ENCODE measurements around the gene CLIC4. TPM values are rescaled to one million over a fixed set of nuclear protein-coding genes. Genes with fewer than 3 reads are reported as not detected.

Gene CLIC4
- total RNA-seq, 1 experiment from 2014 or later = 262 TPM

DNA sequence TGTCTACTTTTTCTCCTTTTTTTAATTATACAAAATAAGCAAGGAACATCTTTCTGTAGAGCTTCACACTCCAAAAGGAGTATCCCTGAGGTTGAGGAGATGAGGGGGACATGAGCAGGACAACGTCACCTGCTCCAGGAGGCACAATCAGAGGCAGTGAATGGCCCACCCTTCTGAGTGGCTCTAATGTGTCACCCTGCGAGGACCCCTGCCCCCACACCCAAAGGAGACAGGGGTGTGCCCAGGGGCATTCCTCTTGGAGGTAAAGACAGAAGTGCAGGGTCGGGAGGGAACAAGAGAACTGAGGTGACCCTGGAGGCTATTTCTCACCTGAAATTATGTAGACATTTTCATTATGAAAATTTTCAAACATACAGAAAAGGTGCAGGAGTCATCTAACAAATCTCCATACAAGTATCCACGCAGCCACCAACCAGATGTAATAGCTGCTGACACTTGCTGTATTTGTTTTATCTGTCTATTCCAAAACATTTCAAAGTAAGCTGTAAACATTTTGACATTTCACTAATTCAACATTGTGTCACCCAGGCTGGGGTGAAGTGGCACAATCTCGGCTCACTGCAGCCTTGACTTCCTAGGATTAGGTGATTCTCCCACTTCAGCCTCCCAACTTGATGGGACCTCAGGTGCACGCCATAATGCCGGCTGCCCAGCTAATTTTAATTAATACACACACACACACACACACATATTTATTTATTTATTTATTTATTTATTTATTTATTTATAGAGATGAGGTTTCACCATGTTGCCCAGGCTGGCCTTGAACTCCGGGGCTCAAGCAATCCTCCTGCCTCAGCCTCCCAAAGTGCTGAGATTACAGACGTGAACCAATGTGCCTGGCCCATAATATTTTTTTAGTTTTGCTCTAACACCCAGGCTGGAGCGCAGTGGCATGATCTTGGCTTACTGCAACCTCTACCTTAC, 114.1 kb downstream of the CLIC4 start:
- ChIA-PET POLR2A (no interaction called here), CTCF (interaction anchor here (0.7 to 4.2 kb wide), 2 partner anchors 50 to 170 kb away, joined by 3 to 18 read pairs; no protein-coding TSS in a partner anchor)
- no peak overlapping the region for H3K27ac Mint-ChIP-seq
- H3K9me3 Mint-ChIP-seq = no peaks in the 10 kb centered on the region
- ATAC-seq = no peak
- H3K4me1 Mint-ChIP-seq = peaks cover 11% of the 10 kb centered on the region
- DNase-seq (ENCODE audit: low spot score) = no peak
- TF ChIP-seq ZNF121 (CRISPR knock-in tag; IDR thresholded peaks at IDR 0.05) (no peak), PRDM15 (CRISPR knock-in tag; IDR thresholded peaks at IDR 0.05) (no peak), ZNF281 (CRISPR knock-in tag; IDR thresholded peaks at IDR 0.05) (no peak), EMX1 (CRISPR knock-in tag; IDR thresholded peaks at IDR 0.05) (no peak), ZBTB21 (CRISPR knock-in tag; IDR thresholded peaks at IDR 0.05; ENCODE audit: borderline replicate concordance) (no peak), ZNF317 (CRISPR knock-in tag; IDR thresholded peaks at IDR 0.05; ENCODE audit: borderline replicate concordance, low read depth) (no peak), FOXP4 (CRISPR knock-in tag; IDR thresholded peaks at IDR 0.05) (no peak), TCF7 (CRISPR knock-in tag; IDR thresholded peaks at IDR 0.05; ENCODE audit: low read depth) (no peak), IRF1 (CRISPR knock-in tag; IDR thresholded peaks at IDR 0.05) (no peak), MLX (CRISPR knock-in tag; IDR thresholded peaks at IDR 0.05) (no peak), NR3C1 (CRISPR knock-in tag; conservative IDR thresholded peaks at IDR 0.05; ENCODE audit: low read depth) (no peak), TEAD4 (CRISPR knock-in tag; IDR thresholded peaks at IDR 0.05) (no peak), CBFB (CRISPR knock-in tag; IDR thresholded peaks at IDR 0.05; ENCODE audit: low read depth) (no peak), AR (CRISPR knock-in tag; IDR thresholded peaks at IDR 0.05) (no peak), ATF6 (CRISPR knock-in tag; IDR thresholded peaks at IDR 0.05) (no peak)
- TF ChIP-seq, protein P1, sequence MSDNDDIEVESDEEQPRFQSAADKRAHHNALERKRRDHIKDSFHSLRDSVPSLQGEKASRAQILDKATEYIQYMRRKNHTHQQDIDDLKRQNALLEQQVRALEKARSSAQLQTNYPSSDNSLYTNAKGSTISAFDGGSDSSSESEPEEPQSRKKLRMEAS (CRISPR knock-in tag; IDR thresholded peaks at IDR 0.05) = no peak
- no peaks in the 10 kb centered on the region for H3K36me3 Mint-ChIP-seq
- H3K27me3 Mint-ChIP-seq (ENCODE audit: low read depth) = no peaks in the 10 kb centered on the region
- no peak overlapping the region for H3K4me3 Mint-ChIP-seq
